Measurements from ENCODE around the gene DUSP28. TPM values are rescaled to one million over a fixed set of nuclear protein-coding genes. Genes with fewer than 3 reads are reported as not detected.

DUSP28 gene
- total and polyA plus RNA-seq, 2 experiments from 2014 or later = 2.7 to 4.3 TPM

DNA sequence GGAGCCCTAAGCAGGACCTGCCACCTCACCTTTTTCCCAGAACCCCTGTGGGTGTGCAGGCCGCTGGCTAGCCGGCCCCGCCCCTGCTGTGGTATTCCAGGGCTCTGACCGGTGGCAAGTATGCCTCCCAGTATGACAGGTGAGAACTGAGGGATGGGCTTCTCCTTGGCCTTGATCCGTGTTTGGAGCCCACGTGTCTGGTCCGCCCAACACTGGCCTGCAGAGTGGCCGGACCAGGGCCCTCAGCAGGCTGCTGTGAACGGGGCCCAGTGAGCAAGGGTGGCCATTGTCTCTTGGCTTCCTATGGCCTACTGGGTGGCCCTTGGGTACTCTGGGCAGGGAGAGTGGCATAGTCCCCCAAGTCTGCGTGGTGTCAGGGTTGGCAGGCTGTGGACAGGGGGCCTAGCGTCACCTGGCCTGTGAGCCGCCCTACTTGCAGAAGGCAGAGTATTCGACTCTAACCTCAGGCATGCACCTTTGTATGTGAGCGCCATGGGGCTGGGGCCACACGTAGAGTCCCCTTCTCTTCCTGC is 9.9 kb downstream of the DUSP28 start:
- no peak for TF ChIP-seq CTCF (conservative IDR thresholded peaks at IDR 0.05; ENCODE audit: low read depth in 2 of 2)
- no peak for TF ChIP-seq NANOG (IDR thresholded peaks at IDR 0.05; ENCODE audit: borderline replicate concordance)
- TF ChIP-seq POLR2AphosphoS5 (IDR thresholded peaks at IDR 0.05; ENCODE audit: low read depth) = no peak
- TF ChIP-seq, protein P1, sequence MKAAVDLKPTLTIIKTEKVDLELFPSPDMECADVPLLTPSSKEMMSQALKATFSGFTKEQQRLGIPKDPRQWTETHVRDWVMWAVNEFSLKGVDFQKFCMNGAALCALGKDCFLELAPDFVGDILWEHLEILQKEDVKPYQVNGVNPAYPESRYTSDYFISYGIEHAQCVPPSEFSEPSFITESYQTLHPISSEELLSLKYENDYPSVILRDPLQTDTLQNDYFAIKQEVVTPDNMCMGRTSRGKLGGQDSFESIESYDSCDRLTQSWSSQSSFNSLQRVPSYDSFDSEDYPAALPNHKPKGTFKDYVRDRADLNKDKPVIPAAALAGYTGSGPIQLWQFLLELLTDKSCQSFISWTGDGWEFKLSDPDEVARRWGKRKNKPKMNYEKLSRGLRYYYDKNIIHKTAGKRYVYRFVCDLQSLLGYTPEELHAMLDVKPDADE (IDR thresholded peaks at IDR 0.05) = no peak
- TF ChIP-seq, protein P2, sequence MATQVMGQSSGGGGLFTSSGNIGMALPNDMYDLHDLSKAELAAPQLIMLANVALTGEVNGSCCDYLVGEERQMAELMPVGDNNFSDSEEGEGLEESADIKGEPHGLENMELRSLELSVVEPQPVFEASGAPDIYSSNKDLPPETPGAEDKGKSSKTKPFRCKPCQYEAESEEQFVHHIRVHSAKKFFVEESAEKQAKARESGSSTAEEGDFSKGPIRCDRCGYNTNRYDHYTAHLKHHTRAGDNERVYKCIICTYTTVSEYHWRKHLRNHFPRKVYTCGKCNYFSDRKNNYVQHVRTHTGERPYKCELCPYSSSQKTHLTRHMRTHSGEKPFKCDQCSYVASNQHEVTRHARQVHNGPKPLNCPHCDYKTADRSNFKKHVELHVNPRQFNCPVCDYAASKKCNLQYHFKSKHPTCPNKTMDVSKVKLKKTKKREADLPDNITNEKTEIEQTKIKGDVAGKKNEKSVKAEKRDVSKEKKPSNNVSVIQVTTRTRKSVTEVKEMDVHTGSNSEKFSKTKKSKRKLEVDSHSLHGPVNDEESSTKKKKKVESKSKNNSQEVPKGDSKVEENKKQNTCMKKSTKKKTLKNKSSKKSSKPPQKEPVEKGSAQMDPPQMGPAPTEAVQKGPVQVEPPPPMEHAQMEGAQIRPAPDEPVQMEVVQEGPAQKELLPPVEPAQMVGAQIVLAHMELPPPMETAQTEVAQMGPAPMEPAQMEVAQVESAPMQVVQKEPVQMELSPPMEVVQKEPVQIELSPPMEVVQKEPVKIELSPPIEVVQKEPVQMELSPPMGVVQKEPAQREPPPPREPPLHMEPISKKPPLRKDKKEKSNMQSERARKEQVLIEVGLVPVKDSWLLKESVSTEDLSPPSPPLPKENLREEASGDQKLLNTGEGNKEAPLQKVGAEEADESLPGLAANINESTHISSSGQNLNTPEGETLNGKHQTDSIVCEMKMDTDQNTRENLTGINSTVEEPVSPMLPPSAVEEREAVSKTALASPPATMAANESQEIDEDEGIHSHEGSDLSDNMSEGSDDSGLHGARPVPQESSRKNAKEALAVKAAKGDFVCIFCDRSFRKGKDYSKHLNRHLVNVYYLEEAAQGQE (IDR thresholded peaks at IDR 0.05; ENCODE audit: unreplicated experiment) = no peak
- TF ChIP-seq ZNF331 (CRISPR knock-in tag; IDR thresholded peaks at IDR 0.05; ENCODE audit: low read depth) = no peak
- no peak for TF ChIP-seq STAT1 (IDR thresholded peaks at IDR 0.05; ENCODE audit: unreplicated experiment)
- no peak for TF ChIP-seq CREB1 (CRISPR knock-in tag; IDR thresholded peaks at IDR 0.05; ENCODE audit: low read depth)
- TF ChIP-seq EZH2phosphoT487 (IDR thresholded peaks at IDR 0.05; ENCODE audit: unreplicated experiment) = no peak
- TF ChIP-seq JUNB (IDR thresholded peaks at IDR 0.05; ENCODE audit: unreplicated experiment) = no peak
- no peak for TF ChIP-seq ZNF114 (CRISPR knock-in tag; IDR thresholded peaks at IDR 0.05)
- TF ChIP-seq ZNF462 (CRISPR knock-in tag; IDR thresholded peaks at IDR 0.05) = no peak

More for the DNA sequence above, 9.9 kb downstream of the DUSP28 start:
- Histone ChIP-seq H3K27me3 (ENCODE audit: insufficient read depth) (peaks cover 32% of the 10 kb centered on the region), H3K4me3 (no peak overlapping the region), H3K4me2 (no peak overlapping the region), H3K4me1 (ENCODE audit: insufficient read depth) (peaks cover 7% of the 10 kb centered on the region; the same call in 1 of the 2 replicates), H3K9me2 (ENCODE audit: insufficient read depth) (no peaks in the 10 kb centered on the region), H2AFZ (no peak overlapping the region), H4K20me1 (replicated peaks; ENCODE audit: insufficient read depth) (no peaks in the 10 kb centered on the region; the same call in 1 of the 2 replicates), H3K79me2 (replicated peaks; ENCODE audit: insufficient read depth) (no peaks in the 10 kb centered on the region), H3K36me3 (ENCODE audit: insufficient read depth) (no peaks in the 10 kb centered on the region), H3F3A (replicated peaks; ENCODE audit: low read depth) (peaks cover 7% of the 10 kb centered on the region; the same call in 1 of the 2 replicates), H3K27ac (ENCODE audit: low read depth) (no peak overlapping the region)
- ATAC-seq (no peak), DNase-seq (ENCODE audit: low spot score) (no peak)
- H3K4me1 Mint-ChIP-seq = peaks cover 21% of the 10 kb centered on the region
- H3K9me3 Mint-ChIP-seq = no peaks in the 10 kb centered on the region
- H3K4me3 Mint-ChIP-seq = no peak overlapping the region
- H3K36me3 Mint-ChIP-seq (ENCODE audit: low read depth) = no peaks in the 10 kb centered on the region
- no peak overlapping the region for H3K27ac Mint-ChIP-seq
- H3K27me3 Mint-ChIP-seq (ENCODE audit: insufficient read depth, low read depth, poor library complexity) = peaks cover 37% of the 10 kb centered on the region

All from GM23338 (cell line).